Measurements from ENCODE around the gene ADCY4. TPM values are rescaled to one million over a fixed set of nuclear protein-coding genes. Genes with fewer than 3 reads are reported as not detected.
"Not testable (repeated sequence)": the region's sequence is repeated elsewhere in the genome, so short reads cannot be mapped to it uniquely, and the experiment has no call there.

ADCY4 gene
- total RNA-seq, 2 experiments from 2014 or later, result 2.0 to 3.4 TPM

- Histone ChIP-seq H3K4me2 (ENCODE audit: low read length) (no peak overlapping the region), H3K4me1 (ENCODE audit: insufficient read depth, low read length, poor library complexity, severe bottlenecking) (peaks cover 26% of the 10 kb centered on the region), H3K36me3 (ENCODE audit: insufficient read depth, low read length) (no peaks in the 10 kb centered on the region), H3K9me3 (ENCODE audit: low read length) (no peaks in the 10 kb centered on the region), H3K9me2 (ENCODE audit: insufficient read depth, low read length) (no peaks in the 10 kb centered on the region), H4K20me1 (ENCODE audit: insufficient read depth, low read length) (no peaks in the 10 kb centered on the region), H3K27ac (ENCODE audit: low read depth, low read length, poor library complexity, severe bottlenecking) (no peak overlapping the region), H3K4me3 (ENCODE audit: low read depth, low read length, poor library complexity, severe bottlenecking) (no peak overlapping the region), H2AFZ (ENCODE audit: low read length) (no peak overlapping the region), H3K79me2 (ENCODE audit: insufficient read depth, low read depth, low read length) (no peaks in the 10 kb centered on the region)
- BruUV-seq (replicated peaks), result no TSS peak
- ChIA-PET CTCF (ENCODE audit: unreplicated experiment) (interaction anchor here (1.3 kb wide), 1 partner anchor 102 kb away, joined by 3 read pairs; no protein-coding TSS in a partner anchor), POLR2A (interaction anchor here (0.6 kb wide), 1 partner anchor 1040 kb away, joined by 3 read pairs; no protein-coding TSS in a partner anchor)
- no peak for TF ChIP-seq EZH2phosphoT487 (IDR thresholded peaks at IDR 0.05; ENCODE audit: borderline replicate concordance, low read depth, low read length)
- no peak for TF ChIP-seq CTCF (conservative IDR thresholded peaks at IDR 0.05; ENCODE audit: low read length)
- intact Hi-C loops (cut with micrococcal nuclease; ENCODE audit: unreplicated experiment), result no loop called here
- DNase-seq (ENCODE audit: low spot score), result no peak
Observed at GRCh38 chr14:24329073-24329663, 5.7 kb downstream of the ADCY4 start.

GRCh38 chr14:24327914-24328313, 7.0 kb downstream of the ADCY4 start:
- H3K36me3 ChIP-seq (ENCODE audit: insufficient read depth, low read length); BruUV-seq (replicated peaks); H3K27ac ChIP-seq (ENCODE audit: low read depth, low read length, poor library complexity, severe bottlenecking); H3K79me2 ChIP-seq (ENCODE audit: insufficient read depth, low read depth, low read length); H4K20me1 ChIP-seq (ENCODE audit: insufficient read depth, low read length); H2AFZ ChIP-seq (ENCODE audit: low read length); H3K4me2 ChIP-seq (ENCODE audit: low read length); CTCF ChIA-PET (ENCODE audit: unreplicated experiment); H3K9me3 ChIP-seq (ENCODE audit: low read length); DNase-seq (ENCODE audit: low spot score); H3K4me3 ChIP-seq (ENCODE audit: low read depth, low read length, poor library complexity, severe bottlenecking); POLR2A ChIA-PET; H3K9me2 ChIP-seq (ENCODE audit: insufficient read depth, low read length): not testable (repeated sequence)
- peak; percentile 60 for TF ChIP-seq CTCF (conservative IDR thresholded peaks at IDR 0.05; ENCODE audit: low read length)
- intact Hi-C loops (cut with micrococcal nuclease; ENCODE audit: unreplicated experiment), result loop anchor here (1.0 kb wide), 1 partner anchor 84 kb away; no protein-coding TSS in a partner anchor
- H3K4me1 ChIP-seq (ENCODE audit: insufficient read depth, low read length, poor library complexity, severe bottlenecking), result peaks cover 15% of the 10 kb centered on the region

- POLR2A ChIA-PET, result interaction anchor here (0.6 kb wide), 1 partner anchor 217 kb away, joined by 5 read pairs; no protein-coding TSS in a partner anchor
- H3K9me3 ChIP-seq (ENCODE audit: low read length), result no peaks in the 10 kb centered on the region
- no peaks in the 10 kb centered on the region for H3K79me2 ChIP-seq (ENCODE audit: insufficient read depth, low read depth, low read length)
- CTCF ChIA-PET (ENCODE audit: unreplicated experiment), result interaction anchor here (1.0 kb wide), 1 partner anchor 104 kb away, joined by 6 read pairs; no protein-coding TSS in a partner anchor
- TF ChIP-seq CTCF (conservative IDR thresholded peaks at IDR 0.05; ENCODE audit: low read length) (no peak), EZH2phosphoT487 (IDR thresholded peaks at IDR 0.05; ENCODE audit: borderline replicate concordance, low read depth, low read length) (no peak)
- H3K9me2 ChIP-seq (ENCODE audit: insufficient read depth, low read length), result no peaks in the 10 kb centered on the region
- peaks cover 9% of the 10 kb centered on the region for H3K4me1 ChIP-seq (ENCODE audit: insufficient read depth, low read length, poor library complexity, severe bottlenecking)
- intact Hi-C loops (cut with micrococcal nuclease; ENCODE audit: unreplicated experiment), result no loop called here
- no peaks in the 10 kb centered on the region for H3K36me3 ChIP-seq (ENCODE audit: insufficient read depth, low read length)
- DNase-seq (ENCODE audit: low spot score), result no peak
- H2AFZ ChIP-seq (ENCODE audit: low read length), result peak overlapping the region; percentile 87
- no peak overlapping the region for H3K4me3 ChIP-seq (ENCODE audit: low read depth, low read length, poor library complexity, severe bottlenecking)
- peak overlapping the region; percentile 15; the same call in 1 of the 2 replicates for H3K4me2 ChIP-seq (ENCODE audit: low read length)
- no peak overlapping the region for H3K27ac ChIP-seq (ENCODE audit: low read depth, low read length, poor library complexity, severe bottlenecking)
- no TSS peak for BruUV-seq (replicated peaks)
- H4K20me1 ChIP-seq (ENCODE audit: insufficient read depth, low read length), result no peaks in the 10 kb centered on the region
Observed at GRCh38 chr14:24327303-24327702, 7.6 kb downstream of the ADCY4 start.
